SK-N-SH treated with all-trans-retinoic acid at 6 μM for 48 hours (cell line): Measurements from ENCODE around the gene FBXO47.

Experiments used
- ATAC-seq: fragments of 200-7000 bp; cut with Tn5 transposase; 3 replicates; pipeline ENCODE4 v1.9.1; 2020; ENCODE audit warnings: mild to moderate bottlenecking, moderate library complexity
- BACH2 ChIP-seq: fragments of 250-450 bp; sonication (Bioruptor Pico); IDR thresholded peaks from 2 replicates; pipeline ENCODE4 v1.9.0; 2021; ENCODE audit warnings: mild to moderate bottlenecking, borderline replicate concordance
- CREB5 ChIP-seq: fragments of 250-450 bp; sonication (Bioruptor Pico); IDR thresholded peaks from 2 replicates; pipeline ENCODE4 v1.5.1; 2020; ENCODE audit warnings: low read depth, mild to moderate bottlenecking, moderate library complexity
- CSDC2 ChIP-seq: fragments of 250-450 bp; sonication (Bioruptor Pico); IDR thresholded peaks from 2 replicates; pipeline ENCODE4 v1.5.0; 2020; ENCODE audit warnings: mild to moderate bottlenecking, moderate library complexity
- ESRRG ChIP-seq: fragments of 250-450 bp; sonication (Bioruptor Pico); IDR thresholded peaks from 2 replicates; pipeline ENCODE4 v1.6.1; 2021; ENCODE audit warnings: mild to moderate bottlenecking
- GLIS3 ChIP-seq: fragments of 250-450 bp; sonication (Bioruptor Pico); IDR thresholded peaks from 2 replicates; pipeline ENCODE4 v1.5.0; 2020; ENCODE audit warnings: mild to moderate bottlenecking, moderate library complexity
- ISL1 ChIP-seq: fragments of 250-450 bp; sonication (Bioruptor Pico); IDR thresholded peaks from 2 replicates; pipeline ENCODE4 v2.1.2; 2022; ENCODE audit warnings: mild to moderate bottlenecking, moderate library complexity
- OSR1 ChIP-seq: fragments of 250-450 bp; sonication (Bioruptor Pico); IDR thresholded peaks from 2 replicates; pipeline ENCODE4 v1.8.0; 2022; ENCODE audit warnings: moderate library complexity, mild to moderate bottlenecking, inconsistent platforms
- PPARA ChIP-seq: fragments of 250-450 bp; sonication (Bioruptor Pico); IDR thresholded peaks from 2 replicates; pipeline ENCODE4 v1.5.0; 2020; ENCODE audit warnings: mild to moderate bottlenecking, borderline replicate concordance
- RARB ChIP-seq: fragments of 250-450 bp; sonication (Bioruptor Pico); IDR thresholded peaks from 2 replicates; pipeline ENCODE4 v1.8.0; 2021; ENCODE audit warnings: mild to moderate bottlenecking, moderate library complexity
- SNAI2 ChIP-seq: fragments of 250-450 bp; sonication (Bioruptor Pico); IDR thresholded peaks from 2 replicates; pipeline ENCODE4 v1.5.0; 2020; ENCODE audit warnings: mild to moderate bottlenecking, moderate library complexity
- TCF4 ChIP-seq: fragments of 250-450 bp; sonication (Bioruptor Pico); IDR thresholded peaks from 2 replicates; pipeline ENCODE4 v1.8.0; 2021; ENCODE audit warnings: mild to moderate bottlenecking, moderate library complexity, borderline replicate concordance
- TOX ChIP-seq: fragments of 250-450 bp; sonication (Bioruptor Pico); IDR thresholded peaks from 2 replicates; pipeline ENCODE4 v1.8.0; 2021; ENCODE audit warnings: mild to moderate bottlenecking, moderate library complexity, borderline replicate concordance
- ZFP3 ChIP-seq: fragments of 250-450 bp; sonication (Bioruptor Pico); IDR thresholded peaks from 2 replicates; pipeline ENCODE4 v1.5.0; 2020; ENCODE audit warnings: mild to moderate bottlenecking, moderate library complexity
- ZFP30 ChIP-seq: fragments of 450-650 bp; formaldehyde crosslinking; IDR thresholded peaks from 2 replicates; pipeline ENCODE4 v1.5.0; 2022; ENCODE audit warnings: mild to moderate bottlenecking, moderate library complexity
- ZNF565 ChIP-seq: fragments of 450-650 bp; formaldehyde crosslinking; conservative IDR thresholded peaks from 2 replicates; pipeline ENCODE4 v1.5.0; 2020; ENCODE audit warnings: low read depth, mild to moderate bottlenecking, moderate library complexity
- ZNF70 ChIP-seq: fragments of 450-650 bp; formaldehyde crosslinking; IDR thresholded peaks from 2 replicates; pipeline ENCODE4 v1.5.0; 2020; ENCODE audit warnings: mild to moderate bottlenecking, moderate library complexity
- ZNF8 ChIP-seq: fragments of 450-650 bp; formaldehyde crosslinking; IDR thresholded peaks from 2 replicates; pipeline ENCODE4 v1.5.0; 2020; ENCODE audit warnings: mild to moderate bottlenecking, moderate library complexity
- TF ChIP-seq, protein P1 (sequence below): fragments of 250-450 bp; sonication (Bioruptor Pico); IDR thresholded peaks from 2 replicates; pipeline ENCODE4 v1.8.0; 2020; ENCODE audit warnings: mild to moderate bottlenecking, moderate library complexity, borderline replicate concordance
- TF ChIP-seq, protein P2 (sequence below): fragments of 250-450 bp; sonication (Bioruptor Pico); IDR thresholded peaks from 2 replicates; pipeline ENCODE4 v1.5.1; 2021; ENCODE audit warnings: mild to moderate bottlenecking, moderate library complexity
- TF ChIP-seq, protein P3 (sequence below): fragments of 250-450 bp; sonication (Bioruptor Pico); IDR thresholded peaks from 2 replicates; pipeline ENCODE4 v1.5.0; 2020; ENCODE audit warnings: mild to moderate bottlenecking, moderate library complexity
- TF ChIP-seq, protein P4 (sequence below): fragments of 250-450 bp; sonication (Bioruptor Pico); IDR thresholded peaks from 2 replicates; pipeline ENCODE4 v1.8.0; 2021; ENCODE audit warnings: low read depth, mild to moderate bottlenecking, moderate library complexity, borderline replicate concordance

FBXO47 gene

DNA sequence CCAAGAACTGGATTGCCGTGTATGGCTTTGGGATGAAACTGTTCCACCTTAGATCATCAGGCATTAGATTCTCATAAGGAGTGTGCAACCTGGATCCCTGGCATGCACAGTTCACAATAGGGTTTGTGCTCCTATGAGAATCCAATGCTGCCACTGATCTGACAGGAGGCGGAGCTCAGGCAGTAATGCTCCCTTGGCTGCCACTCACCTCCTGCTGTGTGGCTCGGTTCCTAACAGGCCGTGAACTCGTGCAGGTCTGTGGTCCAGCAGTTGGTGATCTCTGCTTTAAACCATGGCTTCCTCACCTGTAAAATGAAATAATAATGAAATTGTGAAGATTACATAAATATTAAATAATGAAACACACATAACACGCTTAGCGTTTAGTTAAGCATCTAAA, 45.5 kb upstream of the FBXO47 start:
- no peak for TF ChIP-seq ESRRG
- TF ChIP-seq BACH2 (CRISPR knock-in tag): no peak
- TF ChIP-seq ZNF70 (CRISPR knock-in tag): no peak
- TF ChIP-seq PPARA: no peak
- TF ChIP-seq RARB: no peak
- TF ChIP-seq ZFP30 (CRISPR knock-in tag): no peak
- TF ChIP-seq, protein P1, sequence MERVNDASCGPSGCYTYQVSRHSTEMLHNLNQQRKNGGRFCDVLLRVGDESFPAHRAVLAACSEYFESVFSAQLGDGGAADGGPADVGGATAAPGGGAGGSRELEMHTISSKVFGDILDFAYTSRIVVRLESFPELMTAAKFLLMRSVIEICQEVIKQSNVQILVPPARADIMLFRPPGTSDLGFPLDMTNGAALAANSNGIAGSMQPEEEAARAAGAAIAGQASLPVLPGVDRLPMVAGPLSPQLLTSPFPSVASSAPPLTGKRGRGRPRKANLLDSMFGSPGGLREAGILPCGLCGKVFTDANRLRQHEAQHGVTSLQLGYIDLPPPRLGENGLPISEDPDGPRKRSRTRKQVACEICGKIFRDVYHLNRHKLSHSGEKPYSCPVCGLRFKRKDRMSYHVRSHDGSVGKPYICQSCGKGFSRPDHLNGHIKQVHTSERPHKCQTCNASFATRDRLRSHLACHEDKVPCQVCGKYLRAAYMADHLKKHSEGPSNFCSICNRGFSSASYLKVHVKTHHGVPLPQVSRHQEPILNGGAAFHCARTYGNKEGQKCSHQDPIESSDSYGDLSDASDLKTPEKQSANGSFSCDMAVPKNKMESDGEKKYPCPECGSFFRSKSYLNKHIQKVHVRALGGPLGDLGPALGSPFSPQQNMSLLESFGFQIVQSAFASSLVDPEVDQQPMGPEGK (CRISPR knock-in tag): no peak
- no peak for TF ChIP-seq ZNF8 (CRISPR knock-in tag)
- TF ChIP-seq ZFP3 (CRISPR knock-in tag): no peak
- TF ChIP-seq CSDC2 (CRISPR knock-in tag): no peak
- TF ChIP-seq ZNF565 (CRISPR knock-in tag): no peak
- no peak for TF ChIP-seq TCF4 (CRISPR knock-in tag)
- TF ChIP-seq, protein P2, sequence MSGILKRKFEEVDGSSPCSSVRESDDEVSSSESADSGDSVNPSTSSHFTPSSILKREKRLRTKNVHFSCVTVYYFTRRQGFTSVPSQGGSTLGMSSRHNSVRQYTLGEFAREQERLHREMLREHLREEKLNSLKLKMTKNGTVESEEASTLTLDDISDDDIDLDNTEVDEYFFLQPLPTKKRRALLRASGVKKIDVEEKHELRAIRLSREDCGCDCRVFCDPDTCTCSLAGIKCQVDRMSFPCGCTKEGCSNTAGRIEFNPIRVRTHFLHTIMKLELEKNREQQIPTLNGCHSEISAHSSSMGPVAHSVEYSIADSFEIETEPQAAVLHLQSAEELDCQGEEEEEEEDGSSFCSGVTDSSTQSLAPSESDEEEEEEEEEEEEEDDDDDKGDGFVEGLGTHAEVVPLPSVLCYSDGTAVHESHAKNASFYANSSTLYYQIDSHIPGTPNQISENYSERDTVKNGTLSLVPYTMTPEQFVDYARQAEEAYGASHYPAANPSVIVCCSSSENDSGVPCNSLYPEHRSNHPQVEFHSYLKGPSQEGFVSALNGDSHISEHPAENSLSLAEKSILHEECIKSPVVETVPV (CRISPR knock-in tag): no peak
- TF ChIP-seq OSR1 (CRISPR knock-in tag): no peak
- TF ChIP-seq CREB5 (CRISPR knock-in tag): no peak
- TF ChIP-seq TOX (CRISPR knock-in tag): no peak
- TF ChIP-seq ISL1 (CRISPR knock-in tag): no peak
- TF ChIP-seq, protein P3, sequence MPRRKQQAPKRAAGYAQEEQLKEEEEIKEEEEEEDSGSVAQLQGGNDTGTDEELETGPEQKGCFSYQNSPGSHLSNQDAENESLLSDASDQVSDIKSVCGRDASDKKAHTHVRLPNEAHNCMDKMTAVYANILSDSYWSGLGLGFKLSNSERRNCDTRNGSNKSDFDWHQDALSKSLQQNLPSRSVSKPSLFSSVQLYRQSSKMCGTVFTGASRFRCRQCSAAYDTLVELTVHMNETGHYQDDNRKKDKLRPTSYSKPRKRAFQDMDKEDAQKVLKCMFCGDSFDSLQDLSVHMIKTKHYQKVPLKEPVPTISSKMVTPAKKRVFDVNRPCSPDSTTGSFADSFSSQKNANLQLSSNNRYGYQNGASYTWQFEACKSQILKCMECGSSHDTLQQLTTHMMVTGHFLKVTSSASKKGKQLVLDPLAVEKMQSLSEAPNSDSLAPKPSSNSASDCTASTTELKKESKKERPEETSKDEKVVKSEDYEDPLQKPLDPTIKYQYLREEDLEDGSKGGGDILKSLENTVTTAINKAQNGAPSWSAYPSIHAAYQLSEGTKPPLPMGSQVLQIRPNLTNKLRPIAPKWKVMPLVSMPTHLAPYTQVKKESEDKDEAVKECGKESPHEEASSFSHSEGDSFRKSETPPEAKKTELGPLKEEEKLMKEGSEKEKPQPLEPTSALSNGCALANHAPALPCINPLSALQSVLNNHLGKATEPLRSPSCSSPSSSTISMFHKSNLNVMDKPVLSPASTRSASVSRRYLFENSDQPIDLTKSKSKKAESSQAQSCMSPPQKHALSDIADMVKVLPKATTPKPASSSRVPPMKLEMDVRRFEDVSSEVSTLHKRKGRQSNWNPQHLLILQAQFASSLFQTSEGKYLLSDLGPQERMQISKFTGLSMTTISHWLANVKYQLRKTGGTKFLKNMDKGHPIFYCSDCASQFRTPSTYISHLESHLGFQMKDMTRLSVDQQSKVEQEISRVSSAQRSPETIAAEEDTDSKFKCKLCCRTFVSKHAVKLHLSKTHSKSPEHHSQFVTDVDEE (CRISPR knock-in tag): no peak
- TF ChIP-seq GLIS3: no peak
- TF ChIP-seq, protein P4, sequence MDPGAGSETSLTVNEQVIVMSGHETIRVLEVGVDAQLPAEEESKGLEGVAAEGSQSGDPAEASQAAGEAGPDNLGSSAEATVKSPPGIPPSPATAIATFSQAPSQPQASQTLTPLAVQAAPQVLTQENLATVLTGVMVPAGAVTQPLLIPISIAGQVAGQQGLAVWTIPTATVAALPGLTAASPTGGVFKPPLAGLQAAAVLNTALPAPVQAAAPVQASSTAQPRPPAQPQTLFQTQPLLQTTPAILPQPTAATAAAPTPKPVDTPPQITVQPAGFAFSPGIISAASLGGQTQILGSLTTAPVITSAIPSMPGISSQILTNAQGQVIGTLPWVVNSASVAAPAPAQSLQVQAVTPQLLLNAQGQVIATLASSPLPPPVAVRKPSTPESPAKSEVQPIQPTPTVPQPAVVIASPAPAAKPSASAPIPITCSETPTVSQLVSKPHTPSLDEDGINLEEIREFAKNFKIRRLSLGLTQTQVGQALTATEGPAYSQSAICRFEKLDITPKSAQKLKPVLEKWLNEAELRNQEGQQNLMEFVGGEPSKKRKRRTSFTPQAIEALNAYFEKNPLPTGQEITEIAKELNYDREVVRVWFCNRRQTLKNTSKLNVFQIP (CRISPR knock-in tag): no peak
- TF ChIP-seq, all 23 proteins: peak for 0
- ATAC-seq: no peak

DNA sequence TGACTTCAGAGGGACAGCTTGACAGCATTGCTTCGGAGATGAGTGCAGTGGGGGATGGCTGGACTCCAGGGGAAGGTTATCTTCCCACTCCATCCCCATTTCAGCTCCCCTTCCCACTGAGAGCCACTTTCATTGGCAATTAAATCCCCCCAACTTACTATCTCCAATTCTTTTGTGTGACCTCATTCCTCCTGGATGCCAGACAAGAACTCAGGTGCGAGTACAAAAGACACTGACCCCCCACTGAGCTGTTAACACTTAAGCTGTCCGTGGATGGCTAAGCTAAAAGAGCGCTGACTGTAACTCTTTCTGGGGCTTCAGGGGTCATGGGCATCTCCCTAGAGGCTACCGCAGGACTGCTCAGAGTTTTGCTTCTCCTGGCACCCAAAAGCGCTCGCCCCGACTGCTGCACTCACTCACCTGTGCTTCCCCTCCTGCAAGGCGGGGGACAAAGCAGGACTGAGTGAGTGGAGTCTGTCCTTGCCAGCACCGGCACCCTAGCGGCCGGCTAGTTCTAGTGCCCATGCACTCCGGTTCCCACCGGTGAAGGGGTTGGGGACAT, 44.8 kb upstream of the FBXO47 start:
- no peak; the same call in 2 of the 3 replicates for ATAC-seq
- TF ChIP-seq CSDC2 (CRISPR knock-in tag) (no peak), ZFP30 (CRISPR knock-in tag) (no peak), TCF4 (CRISPR knock-in tag) (no peak), BACH2 (CRISPR knock-in tag) (no peak), ZNF70 (CRISPR knock-in tag) (no peak), SNAI2 (no peak), RARB (no peak)

GRCh38 chr17:39009581-39010001, 42.4 kb upstream of the FBXO47 start:
- no peak for ATAC-seq
- TF ChIP-seq ZFP3 (CRISPR knock-in tag): no peak
- no peak for TF ChIP-seq OSR1 (CRISPR knock-in tag)
- TF ChIP-seq, protein P3 (CRISPR knock-in tag): no peak
- no peak for TF ChIP-seq ZNF8 (CRISPR knock-in tag)
- TF ChIP-seq ESRRG: no peak
- TF ChIP-seq PPARA: no peak
- TF ChIP-seq, protein P4 (CRISPR knock-in tag): no peak
- TF ChIP-seq BACH2 (CRISPR knock-in tag): no peak
- TF ChIP-seq SNAI2: no peak
- TF ChIP-seq, protein P2 (CRISPR knock-in tag): no peak
- TF ChIP-seq ISL1 (CRISPR knock-in tag): no peak
